Heart right ventricle (tissue), 16 donors: ENCODE data around the gene KIF6. TPM values are rescaled to one million over a fixed set of nuclear protein-coding genes. Genes with fewer than 3 reads are reported as not detected.

ENCODE experiments used
- ATAC-seq, 8 donors: fragments of 200-7000 bp; cut with Tn5 transposase; one replicate each; pipeline ENCODE4 v1.9.1; 2020; ENCODE audit warnings: mild to moderate bottlenecking in 8 of 8, moderate library complexity in 8 of 8, moderate number of reproducible peaks in 1 of 8
- DNase-seq, 2 donors: peaks; one replicate each; pipeline ENCODE4 v3.0.0-alpha.2; 2020
- H3K27ac ChIP-seq, 10 donors: fragments of 200-600 bp; sonication (generic) in 2 of 10; one replicate each; pipeline versions ENCODE4 v1.5.0 to v1.8.0; 2020 to 2022; ENCODE audit warnings: mild to moderate bottlenecking in 3 of 10
- H3K27me3 ChIP-seq, 7 donors: fragments of 200-600 bp; one replicate each; pipeline ENCODE4 v1.8.0; 2021 to 2022; ENCODE audit warnings: mild to moderate bottlenecking in 2 of 7
- H3K36me3 ChIP-seq, 9 donors: fragments of 200-600 bp; sonication (generic) in 1 of 9; one replicate each; pipeline versions ENCODE4 v1.5.0 to v1.8.0; 2020 to 2022; ENCODE audit warnings: mild to moderate bottlenecking in 2 of 9
- H3K4me1 ChIP-seq, 9 donors: fragments of 200-600 bp; sonication (generic) in 1 of 9; one replicate each; pipeline versions ENCODE4 v1.5.0 to v1.8.0; 2020 to 2022; ENCODE audit warnings: mild to moderate bottlenecking in 4 of 9
- H3K4me3 ChIP-seq, 10 donors: fragments of 200-600 bp; sonication (generic) in 2 of 10; one replicate each; pipeline versions ENCODE4 v1.5.0 to v1.8.0; 2020 to 2022; ENCODE audit warnings: mild to moderate bottlenecking in 7 of 10, moderate library complexity in 2 of 10
- H3K9me3 ChIP-seq, 11 donors: fragments of 200-600 bp in 10 of 11; sonication (generic) in 2 of 11; one replicate each; pipeline versions ENCODE4 v1.5.0 to v1.8.0; 2013 to 2022; ENCODE audit warnings: mild to moderate bottlenecking in 2 of 11, control low read depth in 1 of 11, moderate library complexity in 1 of 11
- CTCF ChIP-seq, 9 donors: fragments of 200-600 bp; sonication (generic) in 2 of 9; IDR thresholded peaks; one replicate each; pipeline versions ENCODE4 v1.5.0 to v1.8.0; 2021 to 2022; ENCODE audit warnings: antibody characterized with exemption in 9 of 9, mild to moderate bottlenecking in 5 of 9, moderate library complexity in 1 of 9
- WGBS, 2 donors: extraction: QIAGEN DNeasy Blood & Tissue Kit; methylation state at CpG; one replicate each; pipeline ENCODE4 v1.1.7; 2013; ENCODE audit warnings: inconsistent platforms in 1 of 2; 5-methylcytosine and 5-hydroxymethylcytosine counted together
- intact Hi-C, 10 donors: fragments of 100-400 bp; cut with DNase I; formaldehyde crosslinking; loops; one replicate each; pipeline versions ENCODE4 v1.11.1 to v1.14.2; 2022
- polyA plus RNA-seq, 2 donors: library from polyadenylated mRNA; stranded (reverse); fragments of 200-250 nt; gene quantifications; one replicate each; pipeline ENCODE4 v1.2.3, GENCODE V29; 2013
- total RNA-seq, 10 donors: library from RNA; stranded (reverse); fragmentation: NEBNext Ultra II Directional in 3 of 10; extraction: Animal tissue kit (Norgen Biotek cat#: 25700) in 3 of 10; gene quantifications; one replicate each; pipeline versions ENCODE4 v1.2.1 to v1.2.4, GENCODE V29; 2021 to 2023
- donor health status: Arrhythmogenic right ventricular cardiomyopathy.
- donor health status: ischemic (EF 13 %, LVEDD 7.1; RV severe dilation, severe dysfunction).
- donor health status: healthy with polysubstance abuse.
- donor health status: DM: no; HTN: yes; CAD: no.
- donor health status: DM: no; HTN: no; CAD: no.
- donor health status: ischemic (EF 25% LVEDD 6.9; RV normal size, moderate dysfunction).
- donor health status: ischemic (EF 25% LVEDD 5.7; RV mildly dilated, moderate dysfunction).
- donor health status: healthy.
- donor health status: DM: yes; HTN: yes; CAD: no.
- donor health status: Ischemic cardiomyopathy.
- donor health status: ischemic (EF 35%, LVEDD 5.7; RV mildly dilated, moderate dysfunction).
- donor health status: nonischemic (EF 11% LVEDD 7.7; RV severe dilation, severe dysfunction).
- donor health status: DM: yes; HTN: yes; CAD: no.
- donor health status: PGD.
- donor health status: ischemic (EF 29% LVEDD 5.4; RV normal size, mild dysfunction).
- donor health status: nonischemic (EF 23%, LVEDD 6.1; RV moderate dilation, normal function).

Gene KIF6
- total and polyA plus RNA-seq, 12 donors, result 0.01 to 1.6 (median 0.45) TPM; not detected in 2

- WGBS, 2 donors, result 71 to 79% methylated on average over 1 of the region's 1 CpG
- no peak overlapping the region for H3K4me3 ChIP-seq
- no peak for ATAC-seq
Measured at GRCh38 chr6:39466631-39467030, 258.6 kb downstream of the KIF6 start.

GRCh38 chr6:39465539-39465938 lies 259.7 kb downstream of the KIF6 start:
- no peaks in the 10 kb centered on the region for H3K27me3 ChIP-seq
- ATAC-seq, result no peak
- no peak overlapping the region for H3K27ac ChIP-seq
- no peaks in the 10 kb centered on the region for H3K4me1 ChIP-seq
- no peak for DNase-seq
- no peak overlapping the region for H3K4me3 ChIP-seq
- TF ChIP-seq CTCF (IDR thresholded peaks at IDR 0.05), result no peak
- H3K36me3 ChIP-seq, result no peaks in the 10 kb centered on the region
- 62 to 76% methylated on average over 1 of the region's 1 CpG for WGBS, 2 donors
- H3K9me3 ChIP-seq, result peaks cover 0 to 19% (median 6%) of the 10 kb centered on the region in 11 donors
- intact Hi-C loops, result no loop called here

More at GRCh38 chr6:39466631-39467030, 258.6 kb downstream of the KIF6 start:
- Histone ChIP-seq H3K9me3 (peaks cover 0 to 16% (median 3%) of the 10 kb centered on the region in 11 donors), H3K27ac (no peak overlapping the region), H3K4me1 (peaks cover 0 to 7% (median 0%) of the 10 kb centered on the region in 9 donors), H3K36me3 (no peaks in the 10 kb centered on the region), H3K27me3 (no peaks in the 10 kb centered on the region)
- DNase-seq, result no peak
- intact Hi-C loops, result no loop called here
- TF ChIP-seq CTCF (IDR thresholded peaks at IDR 0.05), result no peak

GRCh38 chr6:39464067-39464466 lies 261.1 kb downstream of the KIF6 start:
- H3K9me3 ChIP-seq, result peaks cover 0 to 21% (median 7%) of the 10 kb centered on the region in 11 donors
- H3K4me1 ChIP-seq, result no peaks in the 10 kb centered on the region
- no peaks in the 10 kb centered on the region for H3K27me3 ChIP-seq
- no peak for TF ChIP-seq CTCF (IDR thresholded peaks at IDR 0.05)
- H3K36me3 ChIP-seq, result no peaks in the 10 kb centered on the region
- DNase-seq (no peak), ATAC-seq (no peak)
- no peak overlapping the region for H3K4me3 ChIP-seq
- intact Hi-C loops, result no loop called here
- no peak overlapping the region for H3K27ac ChIP-seq
- WGBS, 2 donors, result 81 to 85% methylated on average over 5 of the region's 5 CpGs

- no peaks in the 10 kb centered on the region for H3K27me3 ChIP-seq
Measured at GRCh38 chr6:39453956-39454524, 271.2 kb downstream of the KIF6 start.

More at GRCh38 chr6:39453956-39454524, 271.2 kb downstream of the KIF6 start:
- intact Hi-C loops, result no loop called here
- H3K4me3 ChIP-seq, result no peak overlapping the region
- no peaks in the 10 kb centered on the region for H3K4me1 ChIP-seq
- no peak for TF ChIP-seq CTCF (IDR thresholded peaks at IDR 0.05)
- DNase-seq (no peak), ATAC-seq (no peak)
- no peak overlapping the region for H3K27ac ChIP-seq
- WGBS, 2 donors, result 61 to 94% methylated on average over 2 of the region's 2 CpGs
- peaks cover 0 to 9% (median 0%) of the 10 kb centered on the region in 11 donors for H3K9me3 ChIP-seq
- H3K36me3 ChIP-seq, result no peaks in the 10 kb centered on the region
